SK-N-SH treated with all-trans-retinoic acid at 6 μM for 48 hours (cell line): ENCODE data around the gene MANSC4.

Experiments
- ATAC-seq: fragments of 200-7000 bp; cut with Tn5 transposase; 3 replicates; pipeline ENCODE4 v1.9.1; 2020; ENCODE audit warnings: mild to moderate bottlenecking, moderate library complexity
- ARNTL ChIP-seq: fragments of 450-650 bp; formaldehyde crosslinking; IDR thresholded peaks from 2 replicates; pipeline ENCODE4 v1.5.0; 2020; ENCODE audit warnings: low read depth, mild to moderate bottlenecking, moderate library complexity, borderline replicate concordance
- BACH2 ChIP-seq: fragments of 250-450 bp; sonication (Bioruptor Pico); IDR thresholded peaks from 2 replicates; pipeline ENCODE4 v1.9.0; 2021; ENCODE audit warnings: mild to moderate bottlenecking, borderline replicate concordance
- CREB5 ChIP-seq: fragments of 250-450 bp; sonication (Bioruptor Pico); IDR thresholded peaks from 2 replicates; pipeline ENCODE4 v1.5.1; 2020; ENCODE audit warnings: low read depth, mild to moderate bottlenecking, moderate library complexity
- CSDC2 ChIP-seq: fragments of 250-450 bp; sonication (Bioruptor Pico); IDR thresholded peaks from 2 replicates; pipeline ENCODE4 v1.5.0; 2020; ENCODE audit warnings: mild to moderate bottlenecking, moderate library complexity
- ESRRG ChIP-seq: fragments of 250-450 bp; sonication (Bioruptor Pico); IDR thresholded peaks from 2 replicates; pipeline ENCODE4 v1.6.1; 2021; ENCODE audit warnings: mild to moderate bottlenecking
- ISL1 ChIP-seq: fragments of 250-450 bp; sonication (Bioruptor Pico); IDR thresholded peaks from 2 replicates; pipeline ENCODE4 v2.1.2; 2022; ENCODE audit warnings: mild to moderate bottlenecking, moderate library complexity
- OSR1 ChIP-seq: fragments of 250-450 bp; sonication (Bioruptor Pico); IDR thresholded peaks from 2 replicates; pipeline ENCODE4 v1.8.0; 2022; ENCODE audit warnings: moderate library complexity, mild to moderate bottlenecking, inconsistent platforms
- PATZ1 ChIP-seq: fragments of 250-450 bp; sonication (Bioruptor Pico); IDR thresholded peaks from 2 replicates; pipeline ENCODE4 v1.8.0; 2020; ENCODE audit warnings: mild to moderate bottlenecking, moderate library complexity, borderline replicate concordance
- PPARA ChIP-seq: fragments of 250-450 bp; sonication (Bioruptor Pico); IDR thresholded peaks from 2 replicates; pipeline ENCODE4 v1.5.0; 2020; ENCODE audit warnings: mild to moderate bottlenecking, borderline replicate concordance
- SNAI2 ChIP-seq: fragments of 250-450 bp; sonication (Bioruptor Pico); IDR thresholded peaks from 2 replicates; pipeline ENCODE4 v1.5.0; 2020; ENCODE audit warnings: mild to moderate bottlenecking, moderate library complexity
- TCF4 ChIP-seq: fragments of 250-450 bp; sonication (Bioruptor Pico); IDR thresholded peaks from 2 replicates; pipeline ENCODE4 v1.8.0; 2021; ENCODE audit warnings: mild to moderate bottlenecking, moderate library complexity, borderline replicate concordance
- TOX ChIP-seq: fragments of 250-450 bp; sonication (Bioruptor Pico); IDR thresholded peaks from 2 replicates; pipeline ENCODE4 v1.8.0; 2021; ENCODE audit warnings: mild to moderate bottlenecking, moderate library complexity, borderline replicate concordance
- ZC3H10 ChIP-seq: fragments of 250-450 bp; sonication (Bioruptor Pico); IDR thresholded peaks from 2 replicates; pipeline ENCODE4 v1.5.1; 2021; ENCODE audit warnings: mild to moderate bottlenecking, moderate library complexity
- ZFP3 ChIP-seq: fragments of 250-450 bp; sonication (Bioruptor Pico); IDR thresholded peaks from 2 replicates; pipeline ENCODE4 v1.5.0; 2020; ENCODE audit warnings: mild to moderate bottlenecking, moderate library complexity
- ZFP30 ChIP-seq: fragments of 450-650 bp; formaldehyde crosslinking; IDR thresholded peaks from 2 replicates; pipeline ENCODE4 v1.5.0; 2022; ENCODE audit warnings: mild to moderate bottlenecking, moderate library complexity
- ZNF565 ChIP-seq: fragments of 450-650 bp; formaldehyde crosslinking; conservative IDR thresholded peaks from 2 replicates; pipeline ENCODE4 v1.5.0; 2020; ENCODE audit warnings: low read depth, mild to moderate bottlenecking, moderate library complexity
- ZNF70 ChIP-seq: fragments of 450-650 bp; formaldehyde crosslinking; IDR thresholded peaks from 2 replicates; pipeline ENCODE4 v1.5.0; 2020; ENCODE audit warnings: mild to moderate bottlenecking, moderate library complexity
- ZNF8 ChIP-seq: fragments of 450-650 bp; formaldehyde crosslinking; IDR thresholded peaks from 2 replicates; pipeline ENCODE4 v1.5.0; 2020; ENCODE audit warnings: mild to moderate bottlenecking, moderate library complexity
- TF ChIP-seq, protein P1 (sequence below): fragments of 250-450 bp; sonication (Bioruptor Pico); IDR thresholded peaks from 2 replicates; pipeline ENCODE4 v1.5.1; 2021; ENCODE audit warnings: mild to moderate bottlenecking, moderate library complexity
- TF ChIP-seq, protein P2 (sequence below): fragments of 250-450 bp; sonication (Bioruptor Pico); IDR thresholded peaks from 2 replicates; pipeline ENCODE4 v1.5.0; 2020; ENCODE audit warnings: mild to moderate bottlenecking, moderate library complexity
- TF ChIP-seq, protein P3 (sequence below): fragments of 250-450 bp; sonication (Bioruptor Pico); IDR thresholded peaks from 2 replicates; pipeline ENCODE4 v1.8.0; 2021; ENCODE audit warnings: low read depth, mild to moderate bottlenecking, moderate library complexity, borderline replicate concordance

Gene MANSC4

DNA sequence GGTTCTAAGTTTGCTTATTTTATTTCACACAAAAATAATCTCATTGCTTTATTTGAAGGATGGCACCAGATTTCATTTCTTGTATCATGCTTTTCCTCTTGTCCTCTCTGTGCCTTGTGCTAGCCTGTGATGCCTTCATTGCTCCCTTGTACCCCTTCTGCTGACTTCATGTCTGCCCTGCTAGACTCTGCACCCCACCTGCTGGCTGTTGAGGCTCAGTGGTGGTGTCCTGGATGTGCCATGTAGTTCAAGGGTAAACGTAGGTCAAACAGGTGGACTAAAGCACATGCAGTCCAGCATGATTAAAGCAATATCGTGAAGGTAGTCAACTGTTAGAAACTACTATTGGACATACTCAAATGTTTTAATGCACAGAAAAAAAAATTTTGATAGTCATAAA is 47.8 kb downstream of the MANSC4 start:
- ATAC-seq, result peak; percentile 71; the same call in 2 of the 3 replicates
- TF ChIP-seq ZNF70 (CRISPR knock-in tag) (no peak), BACH2 (CRISPR knock-in tag) (no peak), CSDC2 (CRISPR knock-in tag) (no peak), PPARA (CRISPR knock-in tag) (no peak), ZNF8 (no peak), ZFP30 (CRISPR knock-in tag) (no peak)

- ATAC-seq, result no peak
- TF ChIP-seq ZNF70 (CRISPR knock-in tag) (no peak), ZFP30 (CRISPR knock-in tag) (no peak), ZNF565 (no peak), CREB5 (CRISPR knock-in tag) (no peak), ISL1 (CRISPR knock-in tag) (no peak), SNAI2 (no peak), OSR1 (CRISPR knock-in tag) (no peak), BACH2 (CRISPR knock-in tag) (no peak), PPARA (CRISPR knock-in tag) (no peak), ESRRG (CRISPR knock-in tag) (no peak), TCF4 (CRISPR knock-in tag) (no peak), PATZ1 (CRISPR knock-in tag) (no peak)
- TF ChIP-seq, protein P1, sequence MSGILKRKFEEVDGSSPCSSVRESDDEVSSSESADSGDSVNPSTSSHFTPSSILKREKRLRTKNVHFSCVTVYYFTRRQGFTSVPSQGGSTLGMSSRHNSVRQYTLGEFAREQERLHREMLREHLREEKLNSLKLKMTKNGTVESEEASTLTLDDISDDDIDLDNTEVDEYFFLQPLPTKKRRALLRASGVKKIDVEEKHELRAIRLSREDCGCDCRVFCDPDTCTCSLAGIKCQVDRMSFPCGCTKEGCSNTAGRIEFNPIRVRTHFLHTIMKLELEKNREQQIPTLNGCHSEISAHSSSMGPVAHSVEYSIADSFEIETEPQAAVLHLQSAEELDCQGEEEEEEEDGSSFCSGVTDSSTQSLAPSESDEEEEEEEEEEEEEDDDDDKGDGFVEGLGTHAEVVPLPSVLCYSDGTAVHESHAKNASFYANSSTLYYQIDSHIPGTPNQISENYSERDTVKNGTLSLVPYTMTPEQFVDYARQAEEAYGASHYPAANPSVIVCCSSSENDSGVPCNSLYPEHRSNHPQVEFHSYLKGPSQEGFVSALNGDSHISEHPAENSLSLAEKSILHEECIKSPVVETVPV (CRISPR knock-in tag), result no peak
- TF ChIP-seq, protein P2, sequence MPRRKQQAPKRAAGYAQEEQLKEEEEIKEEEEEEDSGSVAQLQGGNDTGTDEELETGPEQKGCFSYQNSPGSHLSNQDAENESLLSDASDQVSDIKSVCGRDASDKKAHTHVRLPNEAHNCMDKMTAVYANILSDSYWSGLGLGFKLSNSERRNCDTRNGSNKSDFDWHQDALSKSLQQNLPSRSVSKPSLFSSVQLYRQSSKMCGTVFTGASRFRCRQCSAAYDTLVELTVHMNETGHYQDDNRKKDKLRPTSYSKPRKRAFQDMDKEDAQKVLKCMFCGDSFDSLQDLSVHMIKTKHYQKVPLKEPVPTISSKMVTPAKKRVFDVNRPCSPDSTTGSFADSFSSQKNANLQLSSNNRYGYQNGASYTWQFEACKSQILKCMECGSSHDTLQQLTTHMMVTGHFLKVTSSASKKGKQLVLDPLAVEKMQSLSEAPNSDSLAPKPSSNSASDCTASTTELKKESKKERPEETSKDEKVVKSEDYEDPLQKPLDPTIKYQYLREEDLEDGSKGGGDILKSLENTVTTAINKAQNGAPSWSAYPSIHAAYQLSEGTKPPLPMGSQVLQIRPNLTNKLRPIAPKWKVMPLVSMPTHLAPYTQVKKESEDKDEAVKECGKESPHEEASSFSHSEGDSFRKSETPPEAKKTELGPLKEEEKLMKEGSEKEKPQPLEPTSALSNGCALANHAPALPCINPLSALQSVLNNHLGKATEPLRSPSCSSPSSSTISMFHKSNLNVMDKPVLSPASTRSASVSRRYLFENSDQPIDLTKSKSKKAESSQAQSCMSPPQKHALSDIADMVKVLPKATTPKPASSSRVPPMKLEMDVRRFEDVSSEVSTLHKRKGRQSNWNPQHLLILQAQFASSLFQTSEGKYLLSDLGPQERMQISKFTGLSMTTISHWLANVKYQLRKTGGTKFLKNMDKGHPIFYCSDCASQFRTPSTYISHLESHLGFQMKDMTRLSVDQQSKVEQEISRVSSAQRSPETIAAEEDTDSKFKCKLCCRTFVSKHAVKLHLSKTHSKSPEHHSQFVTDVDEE (CRISPR knock-in tag), result no peak
These were observed 49.9 kb downstream of the MANSC4 start for GRCh38 chr12:27730097-27730588.

DNA sequence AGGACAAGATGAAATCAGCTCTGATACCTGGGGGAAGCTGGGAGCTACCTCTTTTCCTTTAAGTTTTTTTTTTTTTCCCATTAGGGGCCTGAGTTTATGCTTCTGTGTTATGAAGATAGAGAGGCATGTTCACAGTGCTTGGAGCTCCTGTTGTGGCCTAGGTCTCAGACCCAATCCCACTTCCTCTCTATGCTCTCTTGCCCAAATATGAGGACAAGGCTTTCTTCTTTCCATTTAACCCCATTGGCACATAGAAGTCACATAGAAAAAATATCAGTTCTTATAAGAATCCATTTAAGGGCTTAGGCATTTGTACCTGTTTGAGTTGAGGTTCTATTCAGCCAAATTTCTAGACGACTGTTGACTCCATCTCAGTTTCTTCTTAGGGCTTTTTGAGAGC is 56.8 kb downstream of the MANSC4 start:
- TF ChIP-seq ZNF70 (CRISPR knock-in tag) (no peak), ZC3H10 (CRISPR knock-in tag) (no peak), CREB5 (CRISPR knock-in tag) (no peak), PPARA (CRISPR knock-in tag) (no peak), ZNF565 (no peak), ZNF8 (no peak), CSDC2 (CRISPR knock-in tag) (no peak), ISL1 (CRISPR knock-in tag) (no peak), TCF4 (CRISPR knock-in tag) (no peak), SNAI2 (no peak), BACH2 (CRISPR knock-in tag) (no peak), PATZ1 (CRISPR knock-in tag) (no peak), ZFP3 (CRISPR knock-in tag) (no peak), ESRRG (CRISPR knock-in tag) (no peak), ARNTL (CRISPR knock-in tag) (no peak), TOX (no peak), OSR1 (CRISPR knock-in tag) (no peak), ZFP30 (CRISPR knock-in tag) (no peak)
- TF ChIP-seq, protein P1 (CRISPR knock-in tag), result no peak
- TF ChIP-seq, protein P3, sequence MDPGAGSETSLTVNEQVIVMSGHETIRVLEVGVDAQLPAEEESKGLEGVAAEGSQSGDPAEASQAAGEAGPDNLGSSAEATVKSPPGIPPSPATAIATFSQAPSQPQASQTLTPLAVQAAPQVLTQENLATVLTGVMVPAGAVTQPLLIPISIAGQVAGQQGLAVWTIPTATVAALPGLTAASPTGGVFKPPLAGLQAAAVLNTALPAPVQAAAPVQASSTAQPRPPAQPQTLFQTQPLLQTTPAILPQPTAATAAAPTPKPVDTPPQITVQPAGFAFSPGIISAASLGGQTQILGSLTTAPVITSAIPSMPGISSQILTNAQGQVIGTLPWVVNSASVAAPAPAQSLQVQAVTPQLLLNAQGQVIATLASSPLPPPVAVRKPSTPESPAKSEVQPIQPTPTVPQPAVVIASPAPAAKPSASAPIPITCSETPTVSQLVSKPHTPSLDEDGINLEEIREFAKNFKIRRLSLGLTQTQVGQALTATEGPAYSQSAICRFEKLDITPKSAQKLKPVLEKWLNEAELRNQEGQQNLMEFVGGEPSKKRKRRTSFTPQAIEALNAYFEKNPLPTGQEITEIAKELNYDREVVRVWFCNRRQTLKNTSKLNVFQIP (CRISPR knock-in tag), result no peak
- TF ChIP-seq, all 23 proteins: peak for 0

More for the DNA sequence above, 56.8 kb downstream of the MANSC4 start:
- no peak for ATAC-seq
